Measurements from ENCODE around the gene PCA3. TPM values are rescaled to one million over a fixed set of nuclear protein-coding genes. Genes with fewer than 3 reads are reported as not detected.
"Not testable (repeated sequence)": the region's sequence is repeated elsewhere in the genome, so short reads cannot be mapped to it uniquely, and the experiment has no call there.

PCA3 gene
- 0.82 TPM for total RNA-seq

GRCh38 chr9:76764138-76764537 lies at the start of gene PCA3:
Gene PCA3, plus strand, starts transcription at chr9:76764438.
- DNase-seq (ENCODE audit: low spot score in 2 of 2) (no peak), FAIRE-seq (no peak)

GRCh38 chr9:76716085-76716672 lies 48.1 kb upstream of the PCA3 start:
- DNase-seq (ENCODE audit: low spot score in 2 of 2) (peak in 1 of 2 donors; percentile 22), FAIRE-seq (no peak)

- FAIRE-seq, result no peak
- no peak for DNase-seq (ENCODE audit: low spot score in 2 of 2)
These were observed 47.1 kb upstream of the PCA3 start for GRCh38 chr9:76717176-76717575.

- DNase-seq (ENCODE audit: low spot score in 2 of 2), result no peak
- no peak for FAIRE-seq
These were observed 46.6 kb upstream of the PCA3 start for GRCh38 chr9:76717613-76718012.

- FAIRE-seq, result no peak
These were observed 46.1 kb upstream of the PCA3 start for GRCh38 chr9:76718166-76718565.

GRCh38 chr9:76720245-76720644 lies 44.0 kb upstream of the PCA3 start:
- DNase-seq (ENCODE audit: low spot score in 2 of 2) (no peak), FAIRE-seq (no peak)

More at GRCh38 chr9:76718166-76718565, 46.1 kb upstream of the PCA3 start:
- no peak for DNase-seq (ENCODE audit: low spot score in 2 of 2)

GRCh38 chr9:76725011-76725546 lies 39.2 kb upstream of the PCA3 start:
- DNase-seq (ENCODE audit: low spot score in 2 of 2), result no peak
- FAIRE-seq, result no peak

- FAIRE-seq (no peak), DNase-seq (ENCODE audit: low spot score in 2 of 2) (no peak)
These were observed 38.4 kb upstream of the PCA3 start for GRCh38 chr9:76725885-76726284.

GRCh38 chr9:76729116-76729515 lies 35.1 kb upstream of the PCA3 start:
- no peak for FAIRE-seq
- DNase-seq (ENCODE audit: low spot score in 2 of 2), result no peak

- DNase-seq (ENCODE audit: low spot score in 2 of 2) (no peak), FAIRE-seq (no peak)
These were observed 34.1 kb upstream of the PCA3 start for GRCh38 chr9:76729980-76730737.

GRCh38 chr9:76730801-76731200 lies 33.4 kb upstream of the PCA3 start:
- DNase-seq (ENCODE audit: low spot score in 2 of 2) (no peak), FAIRE-seq (no peak)

GRCh38 chr9:76732341-76732958 lies 31.8 kb upstream of the PCA3 start:
- DNase-seq (ENCODE audit: low spot score in 2 of 2) (no peak), FAIRE-seq (no peak)

GRCh38 chr9:76733096-76733495 lies 31.1 kb upstream of the PCA3 start:
- no peak for DNase-seq (ENCODE audit: low spot score in 2 of 2)

GRCh38 chr9:76734716-76735115 lies 29.5 kb upstream of the PCA3 start:
- no peak for DNase-seq (ENCODE audit: low spot score in 2 of 2)
- FAIRE-seq, result no peak

More at GRCh38 chr9:76733096-76733495, 31.1 kb upstream of the PCA3 start:
- FAIRE-seq, result no peak

- DNase-seq (ENCODE audit: low spot score in 2 of 2) (no peak), FAIRE-seq (no peak)
These were observed 26.9 kb upstream of the PCA3 start for GRCh38 chr9:76737154-76737902.

- no peak for DNase-seq (ENCODE audit: low spot score in 2 of 2)
- FAIRE-seq, result no peak
These were observed 25.8 kb upstream of the PCA3 start for GRCh38 chr9:76738402-76738801.

GRCh38 chr9:76741524-76741923 lies 22.7 kb upstream of the PCA3 start:
- DNase-seq (ENCODE audit: low spot score in 2 of 2), result no peak
- no peak for FAIRE-seq

- not testable (repeated sequence) for DNase-seq (ENCODE audit: low spot score in 2 of 2); FAIRE-seq
These were observed 21.3 kb upstream of the PCA3 start for GRCh38 chr9:76742890-76743289.

- DNase-seq (ENCODE audit: low spot score in 2 of 2) (no peak), FAIRE-seq (no peak)
These were observed 20.3 kb upstream of the PCA3 start for GRCh38 chr9:76743931-76744330.

- FAIRE-seq (no peak), DNase-seq (ENCODE audit: low spot score in 2 of 2) (no peak)
These were observed 19.9 kb upstream of the PCA3 start for GRCh38 chr9:76744336-76744735.

GRCh38 chr9:76751001-76751400 lies 13.2 kb upstream of the PCA3 start:
- DNase-seq (ENCODE audit: low spot score in 2 of 2) (no peak), FAIRE-seq (no peak)

Data from frontal cortex (tissue), 4 donors.